Activated CD4-positive, alpha-beta T cell treated with anti-CD3 and anti-CD28 coated beads for 36 hours (primary cell): ENCODE measurements around the gene KCNE4. TPM values are rescaled to one million over a fixed set of nuclear protein-coding genes. Genes with fewer than 3 reads are reported as not detected.

Experiments used
- ATAC-seq: fragments of 200-7000 bp; cut with Tn5 transposase; one replicate; pipeline ENCODE4 v1.10.0; 2021; ENCODE audit warnings: mild to moderate bottlenecking, moderate library complexity
- CTCF ChIA-PET: fragments of 350-600 bp; sonication (Branson Sonifier 250); formaldehyde crosslinking; loops from one replicate; lab custom pipeline; 2021; ENCODE audit warnings: antibody characterized with exemption; lab: Charles Lee
- POLR2A ChIA-PET: fragments of 350-600 bp; sonication (Branson Sonifier 250); formaldehyde crosslinking; loops from one replicate; lab custom pipeline; 2021; ENCODE audit warnings: antibody characterized with exemption, inconsistent platforms; lab: Charles Lee
- DNase-seq: peaks from one replicate; pipeline ENCODE4 v3.0.0-alpha.2; 2020
- H3K27ac Mint-ChIP-seq: one replicate; pipeline ENCODE4 v1.8.0; 2021; ENCODE audit warnings: mixed read lengths
- H3K27me3 Mint-ChIP-seq: one replicate; pipeline ENCODE4 v1.8.0; 2021; ENCODE audit warnings: mixed read lengths
- H3K36me3 Mint-ChIP-seq: one replicate; pipeline ENCODE4 v1.8.0; 2021; ENCODE audit warnings: low read depth, mixed read lengths
- H3K4me1 Mint-ChIP-seq: one replicate; pipeline ENCODE4 v1.8.0; 2021; ENCODE audit warnings: mixed read lengths
- H3K4me3 Mint-ChIP-seq: one replicate; pipeline ENCODE4 v1.8.0; 2021; ENCODE audit warnings: mild to moderate bottlenecking, moderate library complexity, mixed read lengths
- H3K9me3 Mint-ChIP-seq: one replicate; pipeline ENCODE4 v1.8.0; 2021; ENCODE audit warnings: low read depth, mixed read lengths
- intact Hi-C, 2 experiments: fragments of 100-400 bp; cut with DNase I in 1 of 2; cut with micrococcal nuclease in 1 of 2; formaldehyde crosslinking; loops; one replicate each; pipeline versions ENCODE4 v1.14.2 to v1.15.1; 2022 to 2024; cut with DNase I, micrococcal nuclease
- total RNA-seq, 2 experiments: library from RNA; stranded (reverse); gene quantifications; one replicate each; pipeline ENCODE4 v1.2.3, GENCODE V29; 2021

KCNE4 gene, protein sequence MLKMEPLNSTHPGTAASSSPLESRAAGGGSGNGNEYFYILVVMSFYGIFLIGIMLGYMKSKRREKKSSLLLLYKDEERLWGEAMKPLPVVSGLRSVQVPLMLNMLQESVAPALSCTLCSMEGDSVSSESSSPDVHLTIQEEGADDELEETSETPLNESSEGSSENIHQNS
- total RNA-seq, result not detected

GRCh38 chr2:223051693-223052289, at the start of gene KCNE4:
Gene KCNE4 (plus strand): TSS chr2:223052190. CDS start chr2:223052831, 641 bp downstream.
- H3K36me3 Mint-ChIP-seq, result no peaks in the 10 kb centered on the region
- no peak within 1 kb of the TSS for H3K27ac Mint-ChIP-seq
- no peak for DNase-seq
- no peak for ATAC-seq
- POLR2A ChIA-PET, result no interaction called here
- no peaks in the 10 kb centered on the region for H3K4me1 Mint-ChIP-seq
- CTCF ChIA-PET, result no interaction called here
- intact Hi-C loops, result no loop called here
- peaks cover 9% of the 10 kb centered on the region for H3K27me3 Mint-ChIP-seq
- no peaks in the 10 kb centered on the region for H3K9me3 Mint-ChIP-seq
- H3K4me3 Mint-ChIP-seq, result no peak within 1 kb of the TSS

GRCh38 chr2:223003191-223003590, 48.8 kb upstream of the KCNE4 start:
- CTCF ChIA-PET, result no interaction called here
- intact Hi-C loops, result no loop called here
- POLR2A ChIA-PET, result interaction anchor here (0.5 kb wide), 1 partner anchor 91 kb away, joined by 4 read pairs; no protein-coding TSS in a partner anchor

DNA sequence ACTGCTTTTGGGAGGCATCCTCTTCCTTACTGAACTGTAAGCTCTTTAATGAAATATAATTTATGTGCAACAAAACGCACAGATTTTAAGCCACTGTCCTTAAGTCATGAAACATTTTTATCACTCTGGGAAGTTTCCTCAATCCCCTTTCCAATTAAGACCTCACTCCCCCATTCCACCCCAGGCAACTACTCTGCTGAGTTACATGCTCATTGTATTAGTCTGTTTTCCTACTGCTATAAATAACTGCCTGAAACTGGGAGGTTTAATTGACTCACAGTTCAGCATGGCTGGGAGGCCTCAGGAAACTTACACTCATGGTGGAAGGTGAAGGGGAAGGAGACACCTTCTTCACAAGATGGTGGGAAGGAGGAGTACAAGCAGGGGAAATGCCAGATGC, 46.5 kb upstream of the KCNE4 start:
- Mint-ChIP-seq H3K27ac (no peak overlapping the region), H3K4me1 (no peaks in the 10 kb centered on the region), H3K9me3 (no peaks in the 10 kb centered on the region), H3K27me3 (peaks cover 12% of the 10 kb centered on the region), H3K4me3 (no peak overlapping the region), H3K36me3 (no peaks in the 10 kb centered on the region)
- DNase-seq, result no peak
- intact Hi-C loops, result no loop called here
- ATAC-seq, result no peak
- ChIA-PET CTCF (interaction anchor here (0.6 kb wide), 1 partner anchor 1141 kb away, joined by 3 read pairs; no protein-coding TSS in a partner anchor), POLR2A (no interaction called here)

More at GRCh38 chr2:223003191-223003590, 48.8 kb upstream of the KCNE4 start:
- Mint-ChIP-seq H3K4me3 (no peak overlapping the region), H3K9me3 (no peaks in the 10 kb centered on the region), H3K36me3 (no peaks in the 10 kb centered on the region), H3K27ac (no peak overlapping the region), H3K4me1 (no peaks in the 10 kb centered on the region), H3K27me3 (peaks cover 14% of the 10 kb centered on the region)
- no peak for ATAC-seq
- DNase-seq, result no peak

DNA sequence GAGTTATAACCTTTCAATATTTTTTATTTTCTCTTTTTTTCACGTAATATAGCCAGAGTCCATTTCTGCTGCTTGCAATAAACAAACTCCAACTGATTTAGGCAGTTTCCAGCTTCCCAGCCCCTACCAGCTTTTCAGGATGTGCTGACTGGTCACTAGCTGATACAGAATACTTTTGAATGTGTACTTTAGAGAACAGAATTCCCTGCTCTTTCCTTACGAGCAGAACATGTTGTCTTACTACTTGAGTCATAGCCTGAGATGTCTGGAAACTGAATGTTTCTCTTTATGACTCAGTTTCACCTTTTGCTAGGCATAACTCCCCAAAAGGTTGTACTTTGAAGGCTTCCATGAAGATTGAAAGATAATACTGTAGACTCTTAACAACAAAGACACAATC, 44.5 kb upstream of the KCNE4 start:
- ATAC-seq (no peak), DNase-seq (no peak)
- CTCF ChIA-PET, result no interaction called here
- POLR2A ChIA-PET, result interaction anchor here (0.7 kb wide), 1 partner anchor 60 kb away, joined by 3 read pairs; no protein-coding TSS in a partner anchor
- intact Hi-C loops, result no loop called here
- peaks cover 16% of the 10 kb centered on the region for H3K27me3 Mint-ChIP-seq
- H3K27ac Mint-ChIP-seq, result no peak overlapping the region
- H3K36me3 Mint-ChIP-seq, result no peaks in the 10 kb centered on the region
- H3K4me3 Mint-ChIP-seq, result no peak overlapping the region
- no peaks in the 10 kb centered on the region for H3K9me3 Mint-ChIP-seq
- H3K4me1 Mint-ChIP-seq, result no peaks in the 10 kb centered on the region

- H3K4me1 Mint-ChIP-seq, result no peaks in the 10 kb centered on the region
- peaks cover 18% of the 10 kb centered on the region for H3K27me3 Mint-ChIP-seq
- ATAC-seq (no peak), DNase-seq (no peak)
- H3K36me3 Mint-ChIP-seq, result no peaks in the 10 kb centered on the region
- intact Hi-C loops, result no loop called here
- no peak overlapping the region for H3K4me3 Mint-ChIP-seq
- ChIA-PET POLR2A (no interaction called here), CTCF (no interaction called here)
- no peaks in the 10 kb centered on the region for H3K9me3 Mint-ChIP-seq
- H3K27ac Mint-ChIP-seq, result no peak overlapping the region
Observed at GRCh38 chr2:223008162-223008561, 43.8 kb upstream of the KCNE4 start.

GRCh38 chr2:223008956-223009355, 43.0 kb upstream of the KCNE4 start:
- ChIA-PET POLR2A (no interaction called here), CTCF (interaction anchor here (1.0 kb wide), 1 partner anchor 559 kb away, joined by 4 read pairs; no protein-coding TSS in a partner anchor)
- H3K4me3 Mint-ChIP-seq, result no peak overlapping the region
- no peaks in the 10 kb centered on the region for H3K9me3 Mint-ChIP-seq
- ATAC-seq, result no peak
- intact Hi-C loops, result no loop called here
- H3K27ac Mint-ChIP-seq, result no peak overlapping the region
- H3K4me1 Mint-ChIP-seq, result no peaks in the 10 kb centered on the region
- H3K27me3 Mint-ChIP-seq, result peaks cover 18% of the 10 kb centered on the region
- DNase-seq, result no peak
- no peaks in the 10 kb centered on the region for H3K36me3 Mint-ChIP-seq

- Mint-ChIP-seq H3K27me3 (peaks cover 17% of the 10 kb centered on the region), H3K36me3 (no peaks in the 10 kb centered on the region), H3K9me3 (no peaks in the 10 kb centered on the region), H3K4me1 (no peaks in the 10 kb centered on the region), H3K27ac (no peak overlapping the region), H3K4me3 (no peak overlapping the region)
- intact Hi-C loops, result no loop called here
- CTCF ChIA-PET, result no interaction called here
- ATAC-seq (no peak), DNase-seq (no peak)
- POLR2A ChIA-PET, result no interaction called here
Observed at GRCh38 chr2:223010641-223011040, 41.3 kb upstream of the KCNE4 start.

DNA sequence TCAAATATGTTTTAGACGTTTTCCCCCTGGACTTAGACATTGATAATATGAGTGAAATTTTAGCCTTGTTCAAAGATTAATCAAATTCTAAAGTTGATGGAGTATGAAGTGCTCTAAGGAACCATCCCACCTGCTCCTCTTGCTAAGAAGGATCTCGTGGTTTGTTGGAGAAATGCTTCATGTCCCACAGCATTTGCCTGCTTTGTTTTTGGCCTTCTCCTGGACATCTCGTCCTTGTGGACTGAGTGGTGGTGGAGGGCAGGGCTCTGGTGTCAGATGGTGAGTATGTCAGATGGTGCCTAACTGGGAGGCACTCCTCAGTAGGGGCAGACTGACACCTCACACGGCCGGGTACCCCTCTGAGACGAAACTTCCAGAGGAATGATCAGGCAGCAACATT, 39.7 kb upstream of the KCNE4 start:
- Mint-ChIP-seq H3K36me3 (no peaks in the 10 kb centered on the region), H3K27ac (no peak overlapping the region), H3K4me1 (no peaks in the 10 kb centered on the region), H3K9me3 (no peaks in the 10 kb centered on the region), H3K27me3 (peaks cover 15% of the 10 kb centered on the region), H3K4me3 (no peak overlapping the region)
- POLR2A ChIA-PET, result no interaction called here
- no peak for ATAC-seq
- DNase-seq, result no peak
- CTCF ChIA-PET, result no interaction called here
- intact Hi-C loops, result no loop called here

GRCh38 chr2:223019390-223019930, 32.5 kb upstream of the KCNE4 start:
- DNase-seq, result no peak
- ChIA-PET CTCF (interaction anchor here (0.7 to 1.0 kb wide), 2 partner anchors 81 to 382 kb away, joined by 3 read pairs; no protein-coding TSS in a partner anchor), POLR2A (no interaction called here)
- H3K9me3 Mint-ChIP-seq, result peaks cover 2% of the 10 kb centered on the region
- no peak overlapping the region for H3K4me3 Mint-ChIP-seq
- H3K36me3 Mint-ChIP-seq, result no peaks in the 10 kb centered on the region
- no peak for ATAC-seq
- no peaks in the 10 kb centered on the region for H3K4me1 Mint-ChIP-seq
- no peaks in the 10 kb centered on the region for H3K27me3 Mint-ChIP-seq
- intact Hi-C loops, result no loop called here
- no peak overlapping the region for H3K27ac Mint-ChIP-seq

- no peaks in the 10 kb centered on the region for H3K36me3 Mint-ChIP-seq
- no peak for ATAC-seq
- no peaks in the 10 kb centered on the region for H3K4me1 Mint-ChIP-seq
- no peaks in the 10 kb centered on the region for H3K27me3 Mint-ChIP-seq
- no peak overlapping the region for H3K4me3 Mint-ChIP-seq
- H3K9me3 Mint-ChIP-seq, result peaks cover 2% of the 10 kb centered on the region
- POLR2A ChIA-PET, result no interaction called here
- no peak for DNase-seq
- CTCF ChIA-PET, result interaction anchor here (0.7 to 1.0 kb wide), 2 partner anchors 80 to 382 kb away, joined by 3 read pairs; no protein-coding TSS in a partner anchor
- no peak overlapping the region for H3K27ac Mint-ChIP-seq
- intact Hi-C loops, result no loop called here
Observed at GRCh38 chr2:223019987-223020717, 31.8 kb upstream of the KCNE4 start.

- CTCF ChIA-PET, result no interaction called here
- Mint-ChIP-seq H3K36me3 (no peaks in the 10 kb centered on the region), H3K9me3 (peaks cover 2% of the 10 kb centered on the region), H3K27me3 (no peaks in the 10 kb centered on the region), H3K4me3 (no peak overlapping the region), H3K4me1 (no peaks in the 10 kb centered on the region), H3K27ac (no peak overlapping the region)
- POLR2A ChIA-PET, result no interaction called here
- ATAC-seq (no peak), DNase-seq (no peak)
- intact Hi-C loops, result no loop called here
Observed at GRCh38 chr2:223020971-223021675, 30.9 kb upstream of the KCNE4 start.
